Measurements from ENCODE around the gene TMEM266. TPM values are rescaled to one million over a fixed set of nuclear protein-coding genes. Genes with fewer than 3 reads are reported as not detected.
"Not testable (repeated sequence)": the region's sequence is repeated elsewhere in the genome, so short reads cannot be mapped to it uniquely, and the experiment has no call there.

TMEM266 gene, protein sequence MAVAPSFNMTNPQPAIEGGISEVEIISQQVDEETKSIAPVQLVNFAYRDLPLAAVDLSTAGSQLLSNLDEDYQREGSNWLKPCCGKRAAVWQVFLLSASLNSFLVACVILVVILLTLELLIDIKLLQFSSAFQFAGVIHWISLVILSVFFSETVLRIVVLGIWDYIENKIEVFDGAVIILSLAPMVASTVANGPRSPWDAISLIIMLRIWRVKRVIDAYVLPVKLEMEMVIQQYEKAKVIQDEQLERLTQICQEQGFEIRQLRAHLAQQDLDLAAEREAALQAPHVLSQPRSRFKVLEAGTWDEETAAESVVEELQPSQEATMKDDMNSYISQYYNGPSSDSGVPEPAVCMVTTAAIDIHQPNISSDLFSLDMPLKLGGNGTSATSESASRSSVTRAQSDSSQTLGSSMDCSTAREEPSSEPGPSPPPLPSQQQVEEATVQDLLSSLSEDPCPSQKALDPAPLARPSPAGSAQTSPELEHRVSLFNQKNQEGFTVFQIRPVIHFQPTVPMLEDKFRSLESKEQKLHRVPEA
- 1 to 10 TPM in 3 of 6 donors, under 1 TPM in 2, not detected in 1; 0.59 to 2.4 (median 1.2) TPM for total RNA-seq

DNA sequence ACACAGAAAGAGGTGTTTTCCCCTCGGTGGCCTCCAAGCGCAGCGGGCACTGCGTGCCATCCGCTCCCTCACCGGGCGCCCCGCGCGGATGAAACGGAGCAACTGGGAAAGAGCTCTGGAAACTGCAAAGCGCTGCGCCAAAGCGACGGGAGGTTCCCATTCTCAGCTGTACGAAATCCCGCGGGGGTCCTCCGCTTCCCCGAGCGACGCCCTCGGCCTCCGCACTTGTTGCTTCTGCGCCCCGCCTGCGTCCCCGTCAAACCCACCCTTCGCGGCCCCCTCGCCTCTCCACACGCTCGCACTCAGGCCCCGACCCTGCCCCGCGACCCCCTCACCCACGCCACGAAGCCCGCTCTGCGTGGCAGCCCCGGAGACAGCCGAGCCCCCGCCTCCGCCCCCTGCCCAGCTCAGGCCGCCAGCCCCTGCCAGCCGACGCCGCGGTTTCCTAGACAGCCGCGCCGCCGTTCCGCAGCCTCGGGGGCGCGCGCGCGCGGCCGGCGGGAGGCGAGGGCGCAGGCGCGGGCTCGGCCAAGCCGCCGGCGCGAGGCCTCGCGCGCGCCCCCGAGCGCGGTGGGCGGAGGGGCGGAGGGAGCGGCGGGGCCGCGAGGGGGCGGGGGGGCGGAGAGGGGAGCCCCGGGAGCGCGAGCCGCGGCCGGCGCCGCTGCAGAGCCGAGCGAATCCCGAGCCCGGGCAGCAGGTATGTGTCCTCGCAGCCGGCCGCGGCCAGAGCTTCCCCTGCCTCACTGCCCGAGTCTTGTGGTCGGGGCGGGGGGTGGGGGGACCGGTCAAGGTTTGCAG, at the start of gene TMEM266:
Gene TMEM266 (plus strand): TSS at position 666 of the 798 bp plus-strand sequence. CDS start 74,279 bp downstream, outside the sequence.
- Histone ChIP-seq H3K4me1 (peaks cover 22 to 32% (median 26%) of the 10 kb centered on the region in 4 donors), H3K27ac (peak within 1 kb of the TSS in 1 of 4 donors; percentile 73), H3K36me3 (no peaks in the 10 kb centered on the region), H3K4me3 (peak within 1 kb of the TSS; percentile 64 to 86 (median 74)), H3K27me3 (no peaks in the 10 kb centered on the region), H3K9me3 (no peaks in the 10 kb centered on the region)
- ATAC-seq (ENCODE audit: low FRiP score in 2 of 2) (peak in 1 of 2 donors; percentile 73), DNase-seq (peak; percentile 35 to 91)
- WGBS, 2 donors, result 0 to 1% methylated on average over 23 to 48 of the region's 107 CpGs
- no peak for TF ChIP-seq POLR2AphosphoS5 (IDR thresholded peaks at IDR 0.05)
- no peak for TF ChIP-seq EP300 (IDR thresholded peaks at IDR 0.05)
- TF ChIP-seq, protein P1, sequence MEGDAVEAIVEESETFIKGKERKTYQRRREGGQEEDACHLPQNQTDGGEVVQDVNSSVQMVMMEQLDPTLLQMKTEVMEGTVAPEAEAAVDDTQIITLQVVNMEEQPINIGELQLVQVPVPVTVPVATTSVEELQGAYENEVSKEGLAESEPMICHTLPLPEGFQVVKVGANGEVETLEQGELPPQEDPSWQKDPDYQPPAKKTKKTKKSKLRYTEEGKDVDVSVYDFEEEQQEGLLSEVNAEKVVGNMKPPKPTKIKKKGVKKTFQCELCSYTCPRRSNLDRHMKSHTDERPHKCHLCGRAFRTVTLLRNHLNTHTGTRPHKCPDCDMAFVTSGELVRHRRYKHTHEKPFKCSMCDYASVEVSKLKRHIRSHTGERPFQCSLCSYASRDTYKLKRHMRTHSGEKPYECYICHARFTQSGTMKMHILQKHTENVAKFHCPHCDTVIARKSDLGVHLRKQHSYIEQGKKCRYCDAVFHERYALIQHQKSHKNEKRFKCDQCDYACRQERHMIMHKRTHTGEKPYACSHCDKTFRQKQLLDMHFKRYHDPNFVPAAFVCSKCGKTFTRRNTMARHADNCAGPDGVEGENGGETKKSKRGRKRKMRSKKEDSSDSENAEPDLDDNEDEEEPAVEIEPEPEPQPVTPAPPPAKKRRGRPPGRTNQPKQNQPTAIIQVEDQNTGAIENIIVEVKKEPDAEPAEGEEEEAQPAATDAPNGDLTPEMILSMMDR (IDR thresholded peaks at IDR 0.05), result no peak
- no peak for TF ChIP-seq POLR2A (IDR thresholded peaks at IDR 0.05)

DNA sequence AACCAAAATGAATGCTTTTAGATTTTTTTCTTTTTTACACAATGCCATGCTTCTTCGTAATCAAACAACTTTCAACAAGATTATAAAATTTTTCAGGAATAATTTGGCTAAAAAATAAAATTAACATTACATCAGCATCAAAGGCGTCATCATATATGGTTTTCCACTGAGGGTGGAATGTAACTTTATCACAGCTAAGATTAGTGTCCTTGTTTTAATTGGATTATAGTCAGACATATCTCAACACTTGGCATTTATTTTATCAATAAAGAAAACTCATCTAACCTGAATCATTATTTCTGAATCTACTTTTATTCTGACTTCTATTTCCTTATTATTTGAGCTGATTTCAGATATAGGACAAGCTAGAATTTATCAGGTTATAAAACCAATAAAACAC, 49.2 kb upstream of the TMEM266 start:
- Histone ChIP-seq H3K27ac (no peak overlapping the region), H3K27me3 (no peaks in the 10 kb centered on the region), H3K4me3 (no peak overlapping the region), H3K4me1 (peaks cover 0 to 4% (median 2%) of the 10 kb centered on the region in 4 donors), H3K36me3 (no peaks in the 10 kb centered on the region), H3K9me3 (no peaks in the 10 kb centered on the region)
- DNase-seq, result no peak
- no peak for ATAC-seq (ENCODE audit: low FRiP score in 2 of 2)
- 89 to 92% methylated on average over 2 of the region's 2 CpGs for WGBS, 2 donors
- TF ChIP-seq EP300 (IDR thresholded peaks at IDR 0.05), result no peak
- no peak for TF ChIP-seq POLR2AphosphoS5 (IDR thresholded peaks at IDR 0.05)
- no peak for TF ChIP-seq POLR2A (IDR thresholded peaks at IDR 0.05)
- TF ChIP-seq, protein P1 (IDR thresholded peaks at IDR 0.05), result no peak

- Histone ChIP-seq H3K9me3 (no peaks in the 10 kb centered on the region), H3K4me3 (peak within 1 kb of the TSS in 1 of 4 donors; percentile 15), H3K36me3 (no peaks in the 10 kb centered on the region), H3K27ac (no peak within 1 kb of the TSS), H3K4me1 (peaks cover 0 to 4% (median 2%) of the 10 kb centered on the region in 4 donors), H3K27me3 (no peaks in the 10 kb centered on the region)
- ATAC-seq (ENCODE audit: low FRiP score in 2 of 2), result no peak
- no peak for TF ChIP-seq POLR2A (IDR thresholded peaks at IDR 0.05)
- WGBS, 2 donors, result 28 to 31% methylated on average over 13 of the region's 13 CpGs
- no peak for DNase-seq
Measured at GRCh38 chr15:76011627-76012551, 47.9 kb upstream of the TMEM266 start, which contains the start of gene NRG4. Gene NRG4 (minus strand): TSS chr15:76012424. CDS start chr15:76011230, 1,194 bp downstream.

DNA sequence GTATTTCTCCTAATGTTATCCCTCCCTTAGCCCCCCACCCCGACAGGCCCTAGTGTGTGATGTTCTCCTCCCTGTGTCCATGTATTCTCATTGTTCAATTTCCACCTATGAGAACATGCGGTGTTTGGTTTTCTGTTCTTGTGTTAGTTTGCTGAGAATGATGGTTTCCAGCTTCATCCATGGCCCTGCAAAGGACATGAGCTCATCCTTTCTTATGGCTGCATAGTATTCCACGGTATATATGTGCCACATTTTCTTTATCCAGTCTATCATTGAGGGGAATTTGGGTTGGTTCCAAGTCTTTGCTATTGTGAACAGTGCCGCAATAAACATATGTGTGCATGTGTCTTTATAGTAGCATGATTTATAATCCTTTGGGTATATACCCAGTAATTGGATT, 46.3 kb upstream of the TMEM266 start:
- not testable (repeated sequence) for H3K4me3 ChIP-seq; H3K9me3 ChIP-seq; ATAC-seq (ENCODE audit: low FRiP score in 2 of 2); H3K27ac ChIP-seq; H3K27me3 ChIP-seq; H3K4me1 ChIP-seq; H3K36me3 ChIP-seq; DNase-seq
- 95 to 96% methylated on average over 4 of the region's 4 CpGs for WGBS, 2 donors

GRCh38 chr15:76024021-76024768, 35.6 kb upstream of the TMEM266 start:
- ATAC-seq (ENCODE audit: low FRiP score in 2 of 2), result peak in 1 of 2 donors; percentile 11
- 86 to 93% methylated on average over 4 of the region's 4 CpGs for WGBS, 2 donors
- H3K4me1 ChIP-seq, result no peaks in the 10 kb centered on the region
- H3K9me3 ChIP-seq, result peaks cover 6 to 16% (median 12%) of the 10 kb centered on the region in 4 donors
- TF ChIP-seq POLR2AphosphoS5 (IDR thresholded peaks at IDR 0.05), result no peak
- TF ChIP-seq, protein P1 (IDR thresholded peaks at IDR 0.05), result no peak
- TF ChIP-seq POLR2A (IDR thresholded peaks at IDR 0.05), result no peak
- TF ChIP-seq EP300 (IDR thresholded peaks at IDR 0.05), result no peak
- no peak overlapping the region for H3K27ac ChIP-seq
- H3K27me3 ChIP-seq, result no peaks in the 10 kb centered on the region
- no peaks in the 10 kb centered on the region for H3K36me3 ChIP-seq
- H3K4me3 ChIP-seq, result no peak overlapping the region
- DNase-seq, result no peak

Data from upper lobe of left lung (tissue), 6 donors.